Left lung (tissue), 10 donors: ENCODE results near the gene RCC2. TPM values are rescaled to one million over a fixed set of nuclear protein-coding genes. Genes with fewer than 3 reads are reported as not detected.
"Not testable (repeated sequence)": the region's sequence is repeated elsewhere in the genome, so short reads cannot be mapped to it uniquely, and the experiment has no call there.

ENCODE experiments used
- ATAC-seq: fragments of 200-7000 bp; cut with Tn5 transposase; one replicate; pipeline ENCODE4 v1.9.1; 2020; ENCODE audit warnings: moderate library complexity
- DNase-seq, 4 donors: peaks; one replicate each; pipeline ENCODE4 v3.0.0-alpha.2; 2013 to 2020
- H3K27ac ChIP-seq, 2 donors: fragments of 200-600 bp; sonication (generic) in 1 of 2; one replicate each; pipeline versions ENCODE4 v1.5.0 to v1.8.0; 2020 to 2021
- H3K27me3 ChIP-seq, 2 donors: fragments of 200-600 bp; sonication (generic) in 1 of 2; one replicate each; pipeline versions ENCODE4 v1.5.0 to v1.8.0; 2020 to 2021
- H3K36me3 ChIP-seq, 2 donors: fragments of 200-600 bp; sonication (generic) in 1 of 2; one replicate each; pipeline versions ENCODE4 v1.5.0 to v1.8.0; 2020 to 2021
- H3K4me1 ChIP-seq, 2 donors: fragments of 200-600 bp; one replicate each; pipeline ENCODE4 v1.8.0; 2021
- H3K4me3 ChIP-seq, 2 donors: fragments of 200-600 bp; sonication (generic) in 1 of 2; one replicate each; pipeline versions ENCODE4 v1.5.0 to v1.8.0; 2020 to 2021; ENCODE audit warnings: mild to moderate bottlenecking in 1 of 2
- H3K9me3 ChIP-seq, 2 donors: fragments of 200-600 bp; sonication (generic) in 1 of 2; one replicate each; pipeline versions ENCODE4 v1.5.0 to v1.8.0; 2020 to 2021
- intact Hi-C, 2 donors: fragments of 100-400 bp; cut with DNase I; formaldehyde crosslinking; loops; one replicate each; pipeline versions ENCODE4 v1.11.2 to v1.14.2; 2022
- polyA plus RNA-seq, 6 donors: library from polyadenylated mRNA; unstranded; fragments of 120-200 nt; gene quantifications; one replicate each; pipeline ENCODE4 v1.2.1, GENCODE V29; 2013; ENCODE audit not compliant: insufficient read length in 6 of 6
- total RNA-seq, 2 donors: library from RNA; stranded (reverse); fragmentation: NEBNext Ultra II Directional; extraction: Animal tissue kit (Norgen Biotek cat#: 25700); gene quantifications; one replicate each; pipeline ENCODE4 v1.2.1, GENCODE V29; 2021
- TF ChIP-seq, protein P1 (sequence below), 2 donors: fragments of 200-600 bp; sonication (generic) in 1 of 2; IDR thresholded peaks; one replicate each; pipeline versions ENCODE4 v1.5.0 to v1.8.0; 2021; ENCODE audit warnings: antibody characterized with exemption in 2 of 2
- donor health status: DM: no; HTN: yes; CAD: no.
- donor health status: DM: no; HTN: no; CAD: no.

RCC2 gene
- total and polyA plus RNA-seq, 8 donors: 56.8 to 103 (median 84.8) TPM

DNA sequence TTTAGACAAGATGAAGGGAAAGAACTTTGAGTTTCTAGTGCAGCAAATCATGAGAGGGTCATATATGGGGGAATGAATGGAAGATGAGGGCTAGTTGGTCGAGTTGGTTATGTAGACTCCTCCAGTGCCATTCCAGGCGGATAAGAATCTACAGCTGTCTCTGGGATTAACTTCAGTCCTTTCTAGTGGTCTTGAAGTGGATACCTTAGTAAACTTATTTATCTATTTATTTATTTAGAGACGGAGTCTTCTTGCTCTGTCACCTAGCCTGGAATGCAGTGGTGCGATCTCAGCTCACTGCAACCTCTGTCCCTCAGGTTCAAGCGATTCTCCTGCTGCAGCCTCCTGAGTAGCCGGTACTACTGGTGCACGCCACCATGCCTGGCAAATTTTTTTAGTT is 41.4 kb upstream of the RCC2 start:
- H3K4me3 ChIP-seq: no peak overlapping the region
- DNase-seq (no peak), ATAC-seq (no peak)
- TF ChIP-seq, protein P1, sequence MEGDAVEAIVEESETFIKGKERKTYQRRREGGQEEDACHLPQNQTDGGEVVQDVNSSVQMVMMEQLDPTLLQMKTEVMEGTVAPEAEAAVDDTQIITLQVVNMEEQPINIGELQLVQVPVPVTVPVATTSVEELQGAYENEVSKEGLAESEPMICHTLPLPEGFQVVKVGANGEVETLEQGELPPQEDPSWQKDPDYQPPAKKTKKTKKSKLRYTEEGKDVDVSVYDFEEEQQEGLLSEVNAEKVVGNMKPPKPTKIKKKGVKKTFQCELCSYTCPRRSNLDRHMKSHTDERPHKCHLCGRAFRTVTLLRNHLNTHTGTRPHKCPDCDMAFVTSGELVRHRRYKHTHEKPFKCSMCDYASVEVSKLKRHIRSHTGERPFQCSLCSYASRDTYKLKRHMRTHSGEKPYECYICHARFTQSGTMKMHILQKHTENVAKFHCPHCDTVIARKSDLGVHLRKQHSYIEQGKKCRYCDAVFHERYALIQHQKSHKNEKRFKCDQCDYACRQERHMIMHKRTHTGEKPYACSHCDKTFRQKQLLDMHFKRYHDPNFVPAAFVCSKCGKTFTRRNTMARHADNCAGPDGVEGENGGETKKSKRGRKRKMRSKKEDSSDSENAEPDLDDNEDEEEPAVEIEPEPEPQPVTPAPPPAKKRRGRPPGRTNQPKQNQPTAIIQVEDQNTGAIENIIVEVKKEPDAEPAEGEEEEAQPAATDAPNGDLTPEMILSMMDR (IDR thresholded peaks at IDR 0.05): no peak
- intact Hi-C loops: no loop called here
- H3K36me3 ChIP-seq: no peaks in the 10 kb centered on the region
- no peaks in the 10 kb centered on the region for H3K9me3 ChIP-seq
- H3K27ac ChIP-seq: no peak overlapping the region
- peaks cover 0 to 24% of the 10 kb centered on the region in 2 donors for H3K27me3 ChIP-seq
- no peaks in the 10 kb centered on the region for H3K4me1 ChIP-seq

DNA sequence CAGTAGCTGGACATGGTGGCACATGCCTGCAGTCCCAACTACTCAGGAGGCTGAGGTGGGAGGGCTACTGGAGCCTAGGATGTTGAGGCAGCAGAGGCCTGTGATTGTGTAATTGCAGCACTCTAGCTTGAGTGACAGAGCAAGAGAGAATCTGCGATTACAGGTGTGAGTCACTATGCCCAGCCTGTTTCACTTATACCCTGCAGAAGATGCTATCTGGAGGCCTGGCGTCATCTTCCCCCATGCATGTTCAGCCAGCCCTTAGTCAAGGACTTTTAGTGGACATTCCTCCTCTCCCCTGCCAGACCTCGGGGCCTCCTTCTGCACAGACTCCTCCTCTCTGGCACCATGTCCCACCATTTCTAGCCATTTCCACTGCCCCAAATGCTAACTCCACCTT is 36.3 kb upstream of the RCC2 start:
- H3K27me3 ChIP-seq: peaks cover 0 to 5% of the 10 kb centered on the region in 2 donors
- TF ChIP-seq, protein P1 (IDR thresholded peaks at IDR 0.05): no peak
- intact Hi-C loops: no loop called here
- H3K36me3 ChIP-seq: no peaks in the 10 kb centered on the region
- no peak for DNase-seq
- no peaks in the 10 kb centered on the region for H3K4me1 ChIP-seq
- H3K27ac ChIP-seq: no peak overlapping the region
- peak; percentile 62 for ATAC-seq
- no peak overlapping the region for H3K4me3 ChIP-seq
- no peaks in the 10 kb centered on the region for H3K9me3 ChIP-seq

DNA sequence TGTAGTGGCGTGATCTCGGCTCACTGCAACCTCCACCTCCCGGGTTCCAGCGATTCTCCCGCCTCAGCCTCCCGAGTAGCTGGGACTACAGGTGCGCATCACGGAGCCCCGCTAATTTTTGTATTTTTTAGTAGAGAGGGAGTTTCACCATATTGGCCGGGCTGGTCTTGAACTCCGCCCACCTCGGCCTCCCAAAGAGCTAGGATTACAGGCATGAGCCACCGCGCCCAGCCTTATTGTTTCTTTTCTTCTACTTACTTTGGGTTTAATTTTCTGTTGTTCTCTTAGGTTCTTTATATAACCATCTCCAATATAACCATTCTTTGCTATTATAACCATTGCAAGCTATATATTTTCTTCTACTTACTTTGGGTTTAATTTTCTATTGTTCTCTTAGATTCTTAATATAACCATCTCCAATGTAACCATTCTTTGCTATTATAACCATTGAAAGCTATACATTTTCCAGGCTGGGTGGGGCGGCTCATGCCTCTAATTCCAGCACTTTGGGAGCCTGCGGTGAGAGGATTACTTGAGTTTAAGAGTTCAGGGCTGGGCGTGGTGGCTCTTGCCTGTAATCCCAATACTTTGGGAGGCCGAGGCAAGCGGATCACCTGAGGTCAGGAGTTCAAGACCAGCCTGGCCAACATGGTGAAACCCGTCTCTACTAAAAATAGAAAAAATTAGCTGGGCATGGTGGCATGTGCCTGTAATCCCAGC is 35.5 kb upstream of the RCC2 start:
- intact Hi-C loops: not testable (repeated sequence)
- peak in 1 of 4 donors; percentile 13 for DNase-seq

DNA sequence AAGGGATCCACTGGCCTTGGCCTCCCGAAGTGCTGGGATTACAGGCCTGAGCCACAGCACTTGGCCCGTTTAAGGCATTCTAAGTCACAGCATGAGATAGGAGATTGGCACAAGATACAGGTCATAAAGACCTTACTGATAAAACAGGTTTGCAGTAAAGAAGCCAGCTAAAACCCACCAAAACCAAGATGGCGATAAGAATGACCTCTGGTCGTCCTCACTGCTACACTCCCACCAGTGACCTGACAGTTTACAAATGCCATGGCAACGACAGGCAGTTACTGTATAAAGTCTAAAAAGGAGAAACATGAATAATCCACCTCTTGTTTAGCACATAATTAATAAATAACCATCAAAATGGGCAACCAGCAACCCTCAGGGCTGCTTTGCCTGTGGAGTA is 33.3 kb upstream of the RCC2 start:
- intact Hi-C loops: no loop called here
- Histone ChIP-seq H3K9me3 (no peaks in the 10 kb centered on the region), H3K4me1 (no peaks in the 10 kb centered on the region), H3K36me3 (no peaks in the 10 kb centered on the region), H3K4me3 (no peak overlapping the region), H3K27ac (no peak overlapping the region), H3K27me3 (peaks cover 0 to 23% of the 10 kb centered on the region in 2 donors)
- TF ChIP-seq, protein P1 (IDR thresholded peaks at IDR 0.05): no peak
- DNase-seq (no peak), ATAC-seq (no peak)

More for the DNA sequence above, 35.5 kb upstream of the RCC2 start:
- H3K9me3 ChIP-seq, H3K27me3 ChIP-seq, H3K36me3 ChIP-seq, H3K27ac ChIP-seq, H3K4me3 ChIP-seq, H3K4me1 ChIP-seq, ATAC-seq: not testable (repeated sequence)

DNA sequence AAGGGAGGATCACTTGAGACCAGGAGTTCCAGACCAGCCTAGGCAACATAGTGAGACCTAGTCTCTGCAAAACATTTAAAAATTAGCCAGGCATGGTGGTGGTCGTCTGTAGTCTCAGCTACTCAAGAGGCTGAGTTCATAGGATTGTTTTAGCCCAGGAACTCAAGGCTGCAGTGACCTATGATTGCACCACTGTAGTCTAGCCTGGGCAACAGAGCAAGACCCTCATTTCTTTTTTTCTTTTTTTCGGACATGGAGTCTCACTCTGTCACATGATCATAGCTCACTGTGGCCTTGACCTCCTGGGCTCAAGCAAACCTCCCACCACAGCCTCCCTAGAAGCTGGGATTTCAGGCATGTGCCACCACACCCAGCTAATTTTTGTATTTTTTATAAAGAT is 31.9 kb upstream of the RCC2 start:
- TF ChIP-seq, protein P1 (IDR thresholded peaks at IDR 0.05): no peak
- H3K36me3 ChIP-seq: no peaks in the 10 kb centered on the region
- no peak for DNase-seq
- H3K4me1 ChIP-seq: no peaks in the 10 kb centered on the region
- no peak for ATAC-seq
- no peaks in the 10 kb centered on the region for H3K9me3 ChIP-seq
- peaks cover 0 to 19% of the 10 kb centered on the region in 2 donors for H3K27me3 ChIP-seq
- intact Hi-C loops: no loop called here
- H3K27ac ChIP-seq: no peak overlapping the region
- no peak overlapping the region for H3K4me3 ChIP-seq
